ENCODE results near the gene CERS6. TPM values are rescaled to one million over a fixed set of nuclear protein-coding genes. Genes with fewer than 3 reads are reported as not detected.

The CERS6 gene
- total RNA-seq, 4 donors from 2014 or later: 53.7 to 78.3 (median 63.8) TPM

- intact Hi-C loops (cut with DNase I; ENCODE audit: low total_unique reads): no loop called here
- WGBS, 2 donors: 79 to 80% methylated on average over 1 of the region's 1 CpG
- H3K4me3 ChIP-seq (ENCODE audit: low read depth, poor library complexity, severe bottlenecking): no peak overlapping the region
- TF ChIP-seq CTCF (IDR thresholded peaks at IDR 0.05) (no peak), POLR2A (IDR thresholded peaks at IDR 0.05) (no peak)
- DNase-seq (ENCODE audit: low spot score in 2 of 2): no peak
These were observed 24.6 kb upstream of the CERS6 start for GRCh38 chr2:168431301-168432024.

- DNase-seq (ENCODE audit: low spot score in 2 of 2): no peak
- no peak for TF ChIP-seq POLR2A (IDR thresholded peaks at IDR 0.05)
- TF ChIP-seq CTCF (IDR thresholded peaks at IDR 0.05): no peak
- 89 to 92% methylated on average over 3 of the region's 3 CpGs for WGBS, 2 donors
- intact Hi-C loops (cut with DNase I; ENCODE audit: low total_unique reads): no loop called here
- H3K4me3 ChIP-seq (ENCODE audit: low read depth, poor library complexity, severe bottlenecking): no peak overlapping the region
These were observed 24.0 kb upstream of the CERS6 start for GRCh38 chr2:168432100-168432499.

- DNase-seq (ENCODE audit: low spot score in 2 of 2): no peak
- H3K4me3 ChIP-seq (ENCODE audit: low read depth, poor library complexity, severe bottlenecking): no peak overlapping the region
- TF ChIP-seq POLR2A (IDR thresholded peaks at IDR 0.05) (no peak), CTCF (IDR thresholded peaks at IDR 0.05) (no peak)
- intact Hi-C loops (cut with DNase I; ENCODE audit: low total_unique reads): no loop called here
- WGBS, 2 donors: 77 to 78% methylated on average over 3 of the region's 3 CpGs
These were observed 23.4 kb upstream of the CERS6 start for GRCh38 chr2:168432565-168433186.

- no peak for TF ChIP-seq CTCF (IDR thresholded peaks at IDR 0.05)
- no peak for TF ChIP-seq POLR2A (IDR thresholded peaks at IDR 0.05)
- H3K4me3 ChIP-seq (ENCODE audit: low read depth, poor library complexity, severe bottlenecking): no peak overlapping the region
- no peak for DNase-seq (ENCODE audit: low spot score in 2 of 2)
- 71 to 72% methylated on average over 2 of the region's 2 CpGs for WGBS, 2 donors
- intact Hi-C loops (cut with DNase I; ENCODE audit: low total_unique reads): no loop called here
These were observed 22.5 kb upstream of the CERS6 start for GRCh38 chr2:168433527-168433926.

- intact Hi-C loops (cut with DNase I; ENCODE audit: low total_unique reads): no loop called here
- DNase-seq (ENCODE audit: low spot score in 2 of 2): no peak
- 44 to 49% methylated on average over 2 of the region's 2 CpGs for WGBS, 2 donors
- H3K4me3 ChIP-seq (ENCODE audit: low read depth, poor library complexity, severe bottlenecking): no peak overlapping the region
- TF ChIP-seq CTCF (IDR thresholded peaks at IDR 0.05) (no peak), POLR2A (IDR thresholded peaks at IDR 0.05) (no peak)
These were observed 21.9 kb upstream of the CERS6 start for GRCh38 chr2:168434146-168434545.
